KOPT-K1 (cell line): Measurements from ENCODE around the gene UGT1A3.
"Not testable (repeated sequence)": the region's sequence is repeated elsewhere in the genome, so short reads cannot be mapped to it uniquely, and the experiment has no call there.

Source experiments
- H3K27ac ChIP-seq: fragments of 200-600 bp; sonication (generic); 2 replicates; pipeline ENCODE4 v1.5.1; 2016; ENCODE audit warnings: antibody characterized with exemption, mild to moderate bottlenecking, low read depth, low read length; ENCODE audit not compliant: poor library complexity, severe bottlenecking
- H3K36me3 ChIP-seq: fragments of 200-600 bp; sonication (generic); 2 replicates; pipeline ENCODE4 v1.5.1; 2017; ENCODE audit warnings: antibody characterized with exemption, mild to moderate bottlenecking, low read length, moderate library complexity; ENCODE audit not compliant: insufficient read depth
- H3K9me3 ChIP-seq: fragments of 200-600 bp; sonication (generic); 2 replicates; pipeline ENCODE4 v1.5.1; 2017; ENCODE audit warnings: antibody characterized with exemption, low read length, mild to moderate bottlenecking; ENCODE audit not compliant: insufficient read depth, poor library complexity, severe bottlenecking

Gene UGT1A3

DNA sequence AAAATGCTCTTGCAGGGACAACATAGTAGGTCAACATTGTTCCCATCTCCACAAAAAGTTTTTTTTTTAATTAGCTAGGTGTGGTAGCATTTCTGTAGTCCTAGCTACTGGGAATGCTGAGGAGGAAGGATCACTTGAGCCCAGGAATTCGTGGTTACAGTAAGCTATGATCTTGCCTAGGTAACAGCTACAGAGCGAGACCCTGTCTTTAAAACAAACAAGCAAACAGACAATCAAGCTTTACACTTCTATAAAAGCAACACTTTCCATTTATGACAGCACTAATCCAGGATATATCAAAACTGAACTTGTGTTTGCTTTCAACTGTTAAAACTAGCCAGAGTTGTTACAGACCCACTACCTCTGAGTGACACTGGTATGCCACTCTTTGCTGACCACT lies 12.0 kb downstream of the UGT1A3 start:
- H3K9me3 ChIP-seq: peaks cover 4% of the 10 kb centered on the region
- H3K36me3 ChIP-seq: no peaks in the 10 kb centered on the region
- H3K27ac ChIP-seq: no peak overlapping the region

DNA sequence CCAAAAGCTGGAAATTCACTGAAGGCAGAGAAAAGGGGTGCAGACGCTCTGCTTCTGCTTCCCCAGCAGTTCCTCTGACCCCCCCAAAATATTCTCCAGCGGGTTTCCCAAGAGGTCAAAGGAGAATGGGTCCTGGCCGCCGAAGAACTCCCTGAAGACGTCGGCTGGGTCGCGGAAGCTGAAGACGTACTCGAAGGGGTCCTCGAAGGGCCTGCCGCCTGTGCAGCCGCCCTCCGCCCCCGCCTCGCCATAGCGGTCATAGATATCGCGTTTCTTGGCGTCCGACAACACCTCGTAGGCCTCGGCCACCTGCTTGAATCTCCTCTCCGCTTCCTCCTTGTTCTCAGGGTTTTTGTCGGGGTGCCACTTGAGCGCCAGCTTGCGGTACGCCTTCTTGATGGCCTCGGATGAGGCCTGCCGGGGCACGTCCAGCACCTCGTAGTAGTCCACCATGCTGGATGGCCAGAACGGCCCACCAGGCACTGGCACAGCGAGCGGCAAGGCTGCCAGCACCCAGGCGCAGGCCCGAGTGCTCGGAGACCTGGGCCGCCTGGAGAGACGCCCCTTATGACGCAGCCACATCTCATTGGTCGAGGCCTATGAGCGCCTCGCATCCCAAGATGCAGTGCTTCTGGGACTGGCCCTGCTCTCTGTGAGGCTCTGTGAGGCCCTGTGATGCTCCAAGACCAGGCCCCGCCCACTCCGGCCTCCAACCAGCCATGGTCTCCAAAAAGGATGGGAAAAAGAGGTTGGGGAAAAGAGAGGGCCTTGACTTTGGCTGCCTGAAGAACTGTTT lies 14.8 kb downstream of the UGT1A3 start:
- no peaks in the 10 kb centered on the region for H3K9me3 ChIP-seq

DNA sequence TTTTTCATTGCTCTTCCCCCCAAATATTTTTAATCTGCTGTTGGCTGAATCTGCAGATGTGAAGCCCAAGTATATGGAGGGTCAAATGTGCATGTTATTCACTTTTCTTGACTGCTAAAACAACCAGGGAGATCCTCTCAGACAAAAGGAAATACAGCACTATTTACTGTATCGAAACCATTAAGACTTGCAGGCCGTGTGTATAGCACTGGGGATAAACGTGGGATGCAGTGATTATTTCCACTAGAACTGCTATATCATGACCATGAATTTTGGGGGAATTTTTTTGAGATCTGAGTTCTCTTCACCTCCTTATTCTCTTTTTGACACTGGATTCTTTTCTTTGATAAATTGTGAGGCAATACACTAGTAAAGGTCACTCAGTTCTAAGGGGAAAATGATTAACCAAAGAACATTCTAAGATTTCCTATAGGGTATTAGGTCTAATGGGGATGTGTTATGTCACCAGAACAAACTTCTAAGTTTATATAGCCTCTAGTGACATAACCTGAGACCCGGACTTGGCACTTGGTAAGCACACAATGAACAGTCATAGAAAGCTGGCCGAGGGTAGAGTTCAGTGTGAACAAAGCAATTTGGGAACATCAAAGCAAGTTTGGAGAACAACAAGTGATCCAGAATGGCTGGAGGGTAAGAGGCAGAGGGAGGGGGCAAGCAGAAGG lies 16.4 kb downstream of the UGT1A3 start:
- H3K9me3 ChIP-seq: peaks cover 2% of the 10 kb centered on the region
- no peaks in the 10 kb centered on the region for H3K36me3 ChIP-seq
- H3K27ac ChIP-seq: no peak overlapping the region

More for the DNA sequence above, 14.8 kb downstream of the UGT1A3 start:
- H3K27ac ChIP-seq: no peak overlapping the region
- no peaks in the 10 kb centered on the region for H3K36me3 ChIP-seq

DNA sequence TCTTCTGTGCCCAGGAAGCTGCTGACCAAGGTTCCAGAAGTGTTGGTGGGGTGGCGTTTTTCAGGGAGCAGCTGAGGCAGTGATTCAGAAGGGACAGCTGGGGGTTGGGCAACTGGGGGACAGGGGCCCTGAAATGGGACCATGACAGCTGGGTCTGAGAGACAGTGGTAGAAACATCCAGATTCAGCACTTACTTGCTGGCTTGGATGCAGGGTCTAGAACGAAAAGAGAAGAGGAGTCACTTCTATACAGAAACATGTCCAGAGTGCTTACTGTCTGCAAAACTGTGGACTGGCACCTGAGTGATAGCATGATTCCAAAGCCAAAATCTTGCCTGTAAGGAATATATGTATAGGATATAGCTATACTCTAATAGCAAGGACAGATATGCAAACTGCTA lies 17.0 kb downstream of the UGT1A3 start:
- H3K36me3 ChIP-seq, H3K9me3 ChIP-seq, H3K27ac ChIP-seq: not testable (repeated sequence)

DNA sequence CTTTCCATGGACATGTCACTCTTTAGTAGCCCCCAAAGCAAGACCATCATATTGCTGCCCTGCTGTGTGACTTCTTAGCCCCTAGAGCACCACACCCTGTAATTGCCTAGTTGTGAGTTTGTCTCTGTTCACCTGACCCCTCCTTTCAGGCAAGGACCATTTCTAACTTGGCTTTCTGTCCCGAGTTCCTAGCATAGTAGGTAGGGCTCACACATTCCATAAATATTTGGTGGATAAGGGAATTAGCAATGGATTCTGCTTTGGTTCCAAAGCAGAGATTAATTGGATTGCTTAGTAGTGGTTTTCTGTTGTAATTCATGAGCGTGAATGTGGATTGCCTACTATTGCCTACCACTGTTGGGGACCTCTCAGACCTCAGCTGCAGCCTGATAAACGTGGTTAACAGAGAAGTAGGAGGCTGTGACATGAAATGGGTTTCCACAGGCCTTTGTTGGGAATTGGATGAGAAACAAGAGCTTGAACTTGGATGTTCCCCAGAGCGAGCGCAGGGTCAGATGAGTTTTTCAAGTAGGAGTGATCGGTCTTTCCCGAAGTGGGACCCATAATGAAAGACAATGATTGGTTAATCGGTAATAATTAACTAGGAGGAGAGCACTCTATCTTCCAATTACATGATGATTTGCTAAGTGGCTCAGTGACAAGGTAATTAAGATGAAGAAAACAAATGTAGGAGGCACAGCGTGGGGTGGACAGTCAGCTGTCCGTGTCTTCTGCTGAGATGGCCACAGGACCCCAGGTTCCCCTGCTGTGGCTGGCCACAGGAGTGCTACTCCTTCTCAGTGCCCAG lies 17.8 kb downstream of the UGT1A3 start:
- Histone ChIP-seq H3K27ac (no peak overlapping the region), H3K9me3 (peaks cover 16% of the 10 kb centered on the region), H3K36me3 (no peaks in the 10 kb centered on the region)

DNA sequence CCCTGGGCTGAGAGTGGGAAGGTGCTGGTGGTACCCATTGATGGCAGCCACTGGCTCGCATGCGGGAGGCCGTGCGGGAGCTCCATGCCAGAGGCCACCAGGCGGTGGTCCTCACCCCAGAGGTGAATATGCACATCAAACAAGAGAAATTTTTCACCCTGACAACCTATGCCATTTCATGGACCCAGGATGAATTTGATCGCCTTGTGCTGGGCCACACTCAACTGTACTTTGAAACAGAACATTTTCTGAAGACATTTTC lies 18.4 kb downstream of the UGT1A3 start:
- Histone ChIP-seq H3K36me3 (no peaks in the 10 kb centered on the region), H3K27ac (no peak overlapping the region), H3K9me3 (peaks cover 17% of the 10 kb centered on the region)

DNA sequence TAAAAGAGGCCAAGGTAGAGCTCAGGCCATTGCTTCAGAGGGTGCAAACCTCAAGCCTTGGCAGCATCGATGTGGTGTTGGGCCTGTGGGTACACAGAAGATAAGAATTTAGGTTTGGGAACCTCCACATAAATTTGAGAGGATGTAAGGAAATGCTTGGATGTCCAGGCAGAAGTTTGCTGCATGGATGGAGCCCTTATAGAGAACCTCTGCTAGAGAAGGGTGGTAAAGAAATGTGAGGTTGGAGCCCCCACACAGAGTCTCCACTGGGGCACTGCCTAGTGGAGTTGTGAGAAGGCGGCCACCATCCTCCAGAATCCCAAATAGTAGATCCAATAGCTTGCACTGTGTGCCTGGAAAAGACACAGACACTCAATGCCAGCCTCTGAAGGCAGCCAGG lies 21.8 kb downstream of the UGT1A3 start:
- H3K27ac ChIP-seq, H3K36me3 ChIP-seq: not testable (repeated sequence)
- H3K9me3 ChIP-seq: peaks cover 17% of the 10 kb centered on the region

DNA sequence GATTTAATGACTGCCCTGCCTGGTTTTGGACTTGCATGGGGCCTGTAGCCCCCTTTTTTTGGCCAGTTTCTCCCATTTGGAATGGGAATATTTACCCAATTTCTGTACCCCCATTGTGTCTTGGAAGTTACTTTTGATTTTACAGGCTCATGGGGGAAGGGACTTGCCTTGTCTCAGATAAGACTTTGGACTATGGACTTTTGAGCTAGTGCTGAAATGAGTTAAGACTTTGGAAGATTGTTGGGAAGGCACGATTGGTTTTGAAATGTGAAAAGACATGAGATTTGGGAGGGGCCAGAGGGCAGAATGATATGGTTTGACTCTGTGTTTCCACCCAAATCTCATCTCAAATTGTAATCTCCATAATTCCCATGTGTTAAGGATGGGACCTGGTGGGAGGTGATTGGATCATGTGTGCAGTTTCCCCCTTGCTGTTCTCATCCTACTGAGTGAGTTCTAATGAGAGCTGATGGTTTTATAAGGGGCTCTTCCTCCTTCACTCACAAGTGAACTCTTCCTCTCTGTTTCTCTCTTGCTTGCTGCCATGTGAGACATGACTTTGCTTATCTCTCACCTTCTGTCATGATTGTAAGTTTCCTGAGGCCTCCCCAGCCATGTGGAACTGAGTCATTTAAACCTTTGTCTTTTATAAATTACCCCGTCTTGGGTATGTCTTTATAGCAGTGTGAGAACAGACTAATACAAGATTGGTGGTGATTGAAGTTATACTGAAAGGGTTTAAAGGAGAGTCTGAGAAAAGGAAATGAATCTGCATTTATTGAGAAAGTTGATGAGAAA lies 22.6 kb downstream of the UGT1A3 start:
- not testable (repeated sequence) for H3K27ac ChIP-seq, H3K36me3 ChIP-seq
- H3K9me3 ChIP-seq: peaks cover 17% of the 10 kb centered on the region

DNA sequence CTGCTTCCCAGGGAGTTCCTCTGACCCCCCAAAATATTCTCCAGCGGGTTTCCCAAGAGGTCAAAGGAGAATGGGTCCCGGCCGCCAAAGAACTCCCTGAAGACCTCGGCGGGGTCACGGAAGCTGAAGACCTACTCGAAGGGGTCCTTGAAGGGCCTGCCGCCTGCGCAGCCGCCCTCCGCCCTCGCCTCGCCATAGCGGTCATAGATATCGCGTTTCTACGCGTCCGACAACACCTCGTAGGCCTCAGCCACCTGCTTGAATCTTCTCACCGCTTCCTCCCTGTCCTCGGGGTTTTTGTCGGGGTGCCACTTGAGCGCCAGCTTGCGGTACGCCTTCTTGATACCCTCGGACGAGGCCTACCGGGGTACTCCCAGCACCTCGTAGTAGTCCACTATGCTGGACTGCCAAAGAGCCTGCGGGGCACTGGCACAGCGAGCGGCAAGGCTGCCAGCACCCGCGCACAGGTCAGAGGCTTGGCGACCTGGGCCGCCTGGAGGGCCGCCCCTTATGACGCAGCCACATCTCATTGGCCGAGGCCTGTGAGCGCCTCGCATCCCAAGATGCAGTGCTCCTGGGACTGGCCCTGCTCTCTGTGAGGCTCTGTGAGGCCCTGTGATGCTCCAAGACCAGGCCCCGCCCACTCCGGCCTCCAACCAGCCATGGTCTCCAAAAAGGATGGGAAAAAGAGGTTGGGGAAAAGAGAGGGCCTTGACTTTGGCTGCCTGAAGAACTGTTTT lies 26.2 kb downstream of the UGT1A3 start:
- peaks cover 17% of the 10 kb centered on the region for H3K9me3 ChIP-seq
- H3K27ac ChIP-seq: no peak overlapping the region

DNA sequence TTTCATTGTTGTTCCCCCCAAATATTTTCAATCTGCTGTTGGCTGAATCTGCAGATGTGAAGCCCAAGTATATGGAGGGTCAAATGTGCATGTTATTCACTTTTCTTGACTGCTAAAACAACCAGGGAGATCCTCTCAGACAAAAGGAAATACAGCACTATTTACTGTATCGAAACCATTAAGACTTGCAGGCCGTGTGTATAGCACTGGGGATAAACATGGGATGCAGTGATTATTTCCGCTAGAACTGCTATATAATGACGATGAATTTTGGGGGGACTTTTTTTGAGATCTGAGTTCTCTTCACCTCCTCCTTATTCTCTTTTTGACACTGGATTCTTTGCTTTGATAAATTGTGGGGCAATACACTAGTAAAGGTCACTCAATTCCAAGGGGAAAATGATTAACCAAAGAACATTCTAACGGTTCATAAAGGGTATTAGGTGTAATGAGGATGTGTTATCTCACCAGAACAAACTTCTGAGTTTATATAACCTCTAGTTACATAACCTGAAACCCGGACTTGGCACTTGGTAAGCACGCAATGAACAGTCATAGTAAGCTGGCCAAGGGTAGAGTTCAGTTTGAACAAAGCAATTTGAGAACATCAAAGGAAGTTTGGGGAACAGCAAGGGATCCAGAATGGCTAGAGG lies 27.7 kb downstream of the UGT1A3 start:
- no peak overlapping the region for H3K27ac ChIP-seq
- H3K36me3 ChIP-seq: no peaks in the 10 kb centered on the region
- H3K9me3 ChIP-seq: peaks cover 2% of the 10 kb centered on the region

More for the DNA sequence above, 26.2 kb downstream of the UGT1A3 start:
- no peaks in the 10 kb centered on the region for H3K36me3 ChIP-seq

DNA sequence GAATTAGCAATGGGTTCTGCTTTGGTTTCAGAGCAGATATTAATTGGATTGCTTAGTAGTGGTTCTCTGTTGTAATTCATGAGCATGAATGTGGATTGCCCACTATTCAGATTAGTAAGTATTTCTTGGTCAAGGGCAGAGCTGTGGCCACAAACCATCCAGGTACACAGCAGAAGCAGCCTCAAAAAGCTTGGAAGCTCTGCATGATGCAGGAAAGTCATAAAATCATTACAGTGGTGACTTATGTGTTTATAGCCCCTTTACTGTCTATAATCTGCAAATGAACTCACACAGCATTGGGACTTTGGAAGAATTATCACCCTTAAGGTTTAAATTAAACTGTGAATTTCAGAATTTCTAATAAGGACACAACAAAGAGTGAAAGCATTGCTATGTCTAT lies 29.3 kb downstream of the UGT1A3 start:
- no peaks in the 10 kb centered on the region for H3K36me3 ChIP-seq
- H3K27ac ChIP-seq: no peak overlapping the region
- H3K9me3 ChIP-seq: no peaks in the 10 kb centered on the region

DNA sequence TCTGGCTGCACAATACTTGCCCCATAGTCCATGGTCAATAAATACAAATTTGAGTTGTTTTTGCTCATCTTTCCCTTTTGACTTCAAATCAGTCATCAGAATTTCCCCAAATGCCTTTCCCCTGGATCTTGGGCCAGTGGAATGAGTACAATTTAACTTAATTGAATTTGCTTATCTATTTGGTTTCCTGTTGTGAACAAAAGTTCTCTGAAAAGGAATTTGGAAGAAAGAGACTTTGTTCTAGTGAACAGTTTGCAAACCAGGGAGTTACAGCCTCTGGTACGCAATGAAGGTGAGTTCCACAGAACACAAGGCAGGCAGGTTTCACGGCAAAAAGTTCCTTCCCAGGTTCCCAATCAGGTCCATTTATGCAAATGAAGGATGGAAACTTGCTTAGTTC lies 30.0 kb downstream of the UGT1A3 start:
- H3K36me3 ChIP-seq: no peaks in the 10 kb centered on the region
- H3K9me3 ChIP-seq: no peaks in the 10 kb centered on the region
- H3K27ac ChIP-seq: no peak overlapping the region

DNA sequence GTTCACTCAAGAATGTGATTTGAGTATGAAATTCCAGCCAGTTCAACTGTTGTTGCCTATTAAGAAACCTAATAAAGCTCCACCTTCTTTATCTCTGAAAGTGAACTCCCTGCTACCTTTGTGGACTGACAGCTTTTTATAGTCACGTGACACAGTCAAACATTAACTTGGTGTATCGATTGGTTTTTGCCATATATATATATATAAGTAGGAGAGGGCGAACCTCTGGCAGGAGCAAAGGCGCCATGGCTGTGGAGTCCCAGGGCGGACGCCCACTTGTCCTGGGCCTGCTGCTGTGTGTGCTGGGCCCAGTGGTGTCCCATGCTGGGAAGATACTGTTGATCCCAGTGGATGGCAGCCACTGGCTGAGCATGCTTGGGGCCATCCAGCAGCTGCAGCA lies 31.2 kb downstream of the UGT1A3 start, which contains the start of gene UGT1A1:
UGT1A1 (plus strand) TSS at position 228 of the 400 bp plus-strand sequence; CDS start at position 246, 18 bp downstream.
- Histone ChIP-seq H3K27ac (no peak within 1 kb of the TSS), H3K36me3 (no peaks in the 10 kb centered on the region)

More for the DNA sequence above, 31.2 kb downstream of the UGT1A3 start, which contains the start of gene UGT1A1:
- H3K9me3 ChIP-seq: no peaks in the 10 kb centered on the region
